C4-2B (cell line): ENCODE results near the gene QSOX1.

Experiments
- ZFX ChIP-seq: fragments of 450-650 bp; IDR thresholded peaks from 2 replicates; pipeline ENCODE4 v1.6.1; 2017
- TF ChIP-seq, protein P1 (sequence below): fragments of 450-650 bp; conservative IDR thresholded peaks from 2 replicates; pipeline ENCODE4 v1.5.1; 2017; ENCODE audit warnings: mild to moderate bottlenecking

DNA sequence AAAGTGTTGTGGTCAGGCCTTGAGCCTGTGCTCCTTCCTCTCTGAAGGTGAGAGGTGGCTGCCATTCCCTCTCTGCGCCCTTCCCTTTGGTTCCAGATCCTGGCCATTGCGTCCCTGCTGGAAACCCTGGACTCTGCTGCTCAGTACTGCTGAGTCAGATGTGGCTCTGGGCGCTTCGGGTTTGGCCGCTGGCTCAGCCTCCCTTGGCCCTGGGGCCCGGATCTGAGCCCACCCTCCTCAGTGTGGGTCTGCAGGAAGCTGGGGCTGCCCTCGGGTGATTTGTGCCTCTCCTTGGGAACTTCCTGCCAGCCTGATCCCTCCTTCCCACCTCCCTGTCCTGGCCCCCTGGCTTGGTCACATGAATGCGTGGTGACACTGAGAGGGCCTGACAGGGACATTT is 32.2 kb downstream of the QSOX1 start:
- TF ChIP-seq, protein P1, sequence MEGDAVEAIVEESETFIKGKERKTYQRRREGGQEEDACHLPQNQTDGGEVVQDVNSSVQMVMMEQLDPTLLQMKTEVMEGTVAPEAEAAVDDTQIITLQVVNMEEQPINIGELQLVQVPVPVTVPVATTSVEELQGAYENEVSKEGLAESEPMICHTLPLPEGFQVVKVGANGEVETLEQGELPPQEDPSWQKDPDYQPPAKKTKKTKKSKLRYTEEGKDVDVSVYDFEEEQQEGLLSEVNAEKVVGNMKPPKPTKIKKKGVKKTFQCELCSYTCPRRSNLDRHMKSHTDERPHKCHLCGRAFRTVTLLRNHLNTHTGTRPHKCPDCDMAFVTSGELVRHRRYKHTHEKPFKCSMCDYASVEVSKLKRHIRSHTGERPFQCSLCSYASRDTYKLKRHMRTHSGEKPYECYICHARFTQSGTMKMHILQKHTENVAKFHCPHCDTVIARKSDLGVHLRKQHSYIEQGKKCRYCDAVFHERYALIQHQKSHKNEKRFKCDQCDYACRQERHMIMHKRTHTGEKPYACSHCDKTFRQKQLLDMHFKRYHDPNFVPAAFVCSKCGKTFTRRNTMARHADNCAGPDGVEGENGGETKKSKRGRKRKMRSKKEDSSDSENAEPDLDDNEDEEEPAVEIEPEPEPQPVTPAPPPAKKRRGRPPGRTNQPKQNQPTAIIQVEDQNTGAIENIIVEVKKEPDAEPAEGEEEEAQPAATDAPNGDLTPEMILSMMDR = no peak
- TF ChIP-seq ZFX = no peak
